B cell (primary cell): ENCODE measurements around the gene ELMO1.

Experiments
- EZH2 ChIP-seq: IDR thresholded peaks from 2 replicates; pipeline ENCODE4 v1.6.1; 2012; ENCODE audit warnings: borderline replicate concordance, low read depth, mild to moderate bottlenecking, moderate library complexity, low read length; ENCODE audit not compliant: insufficient read depth, poor library complexity, severe bottlenecking
- TF ChIP-seq, protein P1 (sequence below): fragments of 200-600 bp; IDR thresholded peaks from one replicate; pipeline ENCODE4 v1.8.0; 2022; ENCODE audit warnings: antibody characterized with exemption, mild to moderate bottlenecking

DNA sequence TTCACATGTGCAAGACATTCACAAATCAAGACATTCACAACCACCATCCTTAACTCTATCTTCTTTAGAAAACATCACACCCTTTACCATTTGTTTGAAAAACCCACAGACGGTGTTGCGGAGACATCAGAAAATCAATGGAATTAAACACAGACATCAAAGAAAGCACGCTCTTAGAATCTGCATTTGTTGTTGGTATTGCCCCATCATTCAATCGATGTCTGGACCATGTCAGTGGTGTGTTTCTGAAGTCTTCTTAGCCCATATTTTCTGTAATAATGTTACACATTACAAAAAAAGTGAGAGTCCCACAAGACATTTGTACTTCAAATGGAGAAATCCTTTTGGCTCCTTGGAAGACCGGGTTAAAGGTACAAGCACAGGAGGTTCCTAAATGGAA is 550.5 kb downstream of the ELMO1 start:
- TF ChIP-seq, protein P1, sequence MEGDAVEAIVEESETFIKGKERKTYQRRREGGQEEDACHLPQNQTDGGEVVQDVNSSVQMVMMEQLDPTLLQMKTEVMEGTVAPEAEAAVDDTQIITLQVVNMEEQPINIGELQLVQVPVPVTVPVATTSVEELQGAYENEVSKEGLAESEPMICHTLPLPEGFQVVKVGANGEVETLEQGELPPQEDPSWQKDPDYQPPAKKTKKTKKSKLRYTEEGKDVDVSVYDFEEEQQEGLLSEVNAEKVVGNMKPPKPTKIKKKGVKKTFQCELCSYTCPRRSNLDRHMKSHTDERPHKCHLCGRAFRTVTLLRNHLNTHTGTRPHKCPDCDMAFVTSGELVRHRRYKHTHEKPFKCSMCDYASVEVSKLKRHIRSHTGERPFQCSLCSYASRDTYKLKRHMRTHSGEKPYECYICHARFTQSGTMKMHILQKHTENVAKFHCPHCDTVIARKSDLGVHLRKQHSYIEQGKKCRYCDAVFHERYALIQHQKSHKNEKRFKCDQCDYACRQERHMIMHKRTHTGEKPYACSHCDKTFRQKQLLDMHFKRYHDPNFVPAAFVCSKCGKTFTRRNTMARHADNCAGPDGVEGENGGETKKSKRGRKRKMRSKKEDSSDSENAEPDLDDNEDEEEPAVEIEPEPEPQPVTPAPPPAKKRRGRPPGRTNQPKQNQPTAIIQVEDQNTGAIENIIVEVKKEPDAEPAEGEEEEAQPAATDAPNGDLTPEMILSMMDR = no peak
- no peak for TF ChIP-seq EZH2
